SK-N-SH (cell line): ENCODE data around the gene EPHA3. TPM values are rescaled to one million over a fixed set of nuclear protein-coding genes. Genes with fewer than 3 reads are reported as not detected.
"Not testable (repeated sequence)": the region's sequence is repeated elsewhere in the genome, so short reads cannot be mapped to it uniquely, and the experiment has no call there.

ENCODE experiments used
- CTCF ChIA-PET: fragments of 300-600, 350-600 bp; formaldehyde crosslinking; extraction: SDS; loops from one replicate; lab custom pipeline; 2021; lab: Yijun Ruan, JAX
- POLR2A ChIA-PET: fragments of 350-600 bp; sonication (Branson Sonifier 250); formaldehyde crosslinking; extraction: SDS; loops from one replicate; lab custom pipeline; 2020; ENCODE audit warnings: antibody characterized with exemption, inconsistent platforms; lab: Yijun Ruan, JAX
- DNase-seq: peaks from one replicate; pipeline ENCODE4 v3.0.0; 2012
- H2AFZ ChIP-seq: fragments of 200-600 bp; sonication (generic); 2 replicates; pipeline ENCODE4 v1.8.1; 2016; ENCODE audit warnings: antibody characterized with exemption, mild to moderate bottlenecking, low read depth
- H3F3A ChIP-seq: fragments of 200-600 bp; sonication (generic); replicated peaks from 2 replicates; pipeline ENCODE3; 2016; ENCODE audit warnings: antibody characterized with exemption, mild to moderate bottlenecking; ENCODE audit not compliant: insufficient read depth
- H3K27ac ChIP-seq, 2 experiments: fragments of 200-500 bp in 1 of 2; fragments of 200-600 bp in 1 of 2; sonication (Bioruptor generic) in 1 of 2; sonication (generic), shearing (Covaris generic) in 1 of 2; 2 replicates each; pipeline versions ENCODE4 v1.5.1 to v1.6.1; 2014 to 2016; ENCODE audit warnings: low read depth in 2 of 2, inconsistent platforms in 1 of 2, low read length in 1 of 2, mild to moderate bottlenecking in 1 of 2, mixed read lengths in 1 of 2
- H3K27me3 ChIP-seq: fragments of 200-600 bp; sonication (generic), shearing (Covaris generic); 2 replicates; pipeline ENCODE4 v1.6.1; 2016; ENCODE audit warnings: mixed run types; ENCODE audit not compliant: insufficient read depth
- H3K36me3 ChIP-seq, 2 experiments: fragments of 200-500 bp in 1 of 2; fragments of 200-600 bp in 1 of 2; sonication (Bioruptor generic) in 1 of 2; sonication (generic) in 1 of 2; replicated peaks in 1 of 2; 2 replicates each; pipeline versions ENCODE3 to v1.5.1; 2014 to 2016; ENCODE audit warnings: low read length in 1 of 2, mild to moderate bottlenecking in 1 of 2; ENCODE audit not compliant: insufficient read depth in 2 of 2, control insufficient read depth in 1 of 2
- H3K4me1 ChIP-seq, 2 experiments: fragments of 200-500 bp in 1 of 2; fragments of 200-600 bp in 1 of 2; sonication (Bioruptor generic) in 1 of 2; sonication (generic), shearing (Covaris generic) in 1 of 2; 2 replicates each; pipeline versions ENCODE4 v1.5.1 to v1.6.1; 2014 to 2016; ENCODE audit warnings: low read depth in 1 of 2, low read length in 1 of 2, mixed run types in 1 of 2; ENCODE audit not compliant: insufficient read depth in 2 of 2, control insufficient read depth in 1 of 2
- H3K4me2 ChIP-seq: fragments of 200-600 bp; sonication (generic), shearing (Covaris generic); 2 replicates; pipeline ENCODE4 v1.6.1; 2017; ENCODE audit warnings: mixed run types
- H3K4me3 ChIP-seq, 2 experiments: fragments of 200-500 bp in 1 of 2; fragments of 200-600 bp in 1 of 2; sonication (Bioruptor generic) in 1 of 2; sonication (generic), shearing (Covaris generic) in 1 of 2; 2 replicates each; pipeline versions ENCODE4 v1.5.1 to v1.8.1; 2014 to 2016; ENCODE audit warnings: low read depth in 2 of 2, inconsistent platforms in 1 of 2, low read length in 1 of 2, mild to moderate bottlenecking in 1 of 2, mixed read lengths in 1 of 2, moderate library complexity in 1 of 2
- H3K79me2 ChIP-seq: fragments of 200-600 bp; sonication (generic); 2 replicates; pipeline ENCODE4 v1.8.1; 2017; ENCODE audit warnings: mild to moderate bottlenecking; ENCODE audit not compliant: insufficient read depth
- H3K9ac ChIP-seq: fragments of 200-600 bp; sonication (generic); 2 replicates; pipeline ENCODE4 v1.6.1; 2017; ENCODE audit warnings: mixed run types
- H3K9me2 ChIP-seq: fragments of 200-600 bp; sonication (generic); 2 replicates; pipeline ENCODE4 v1.6.1; 2017; ENCODE audit warnings: mixed run types
- H3K9me3 ChIP-seq: fragments of 200-600 bp; sonication (generic); 2 replicates; pipeline ENCODE4 v1.6.1; 2017; ENCODE audit warnings: mixed run types, mild to moderate bottlenecking, moderate library complexity
- H4K20me1 ChIP-seq: fragments of 200-600 bp; sonication (generic); 2 replicates; pipeline ENCODE4 v1.6.1; 2017; ENCODE audit warnings: mild to moderate bottlenecking, mixed run types; ENCODE audit not compliant: insufficient read depth
- GATA2 ChIP-seq: sonication (generic); formaldehyde crosslinking; IDR thresholded peaks from 2 replicates; pipeline ENCODE4 v1.5.0; 2020; ENCODE audit warnings: mild to moderate bottlenecking, missing genetic modification reagents
- JUND ChIP-seq: IDR thresholded peaks from 2 replicates; pipeline ENCODE4 v1.4.0; 2012
- NFIC ChIP-seq: IDR thresholded peaks from 2 replicates; pipeline ENCODE4 v1.4.0; 2012; ENCODE audit warnings: borderline replicate concordance
- RFX5 ChIP-seq: IDR thresholded peaks from 2 replicates; pipeline ENCODE4 v1.6.1; 2012; ENCODE audit warnings: mild to moderate bottlenecking, improper control_type of control experiment, low read length
- SMC3 ChIP-seq: IDR thresholded peaks from 2 replicates; pipeline ENCODE4 v1.6.1; 2012; ENCODE audit warnings: low read depth, low read length, improper control_type of control experiment
- TAF1 ChIP-seq: IDR thresholded peaks from 2 replicates; pipeline ENCODE4 v1.6.1; 2012; ENCODE audit warnings: low read depth, mild to moderate bottlenecking, low read length, moderate library complexity, borderline replicate concordance
- TCF12 ChIP-seq: IDR thresholded peaks from 2 replicates; pipeline ENCODE4 v1.4.0; 2012
- YY1 ChIP-seq: IDR thresholded peaks from 2 replicates; pipeline ENCODE4 v1.4.0; 2012; ENCODE audit warnings: low read depth, mild to moderate bottlenecking
- WGBS: methylation state at CpG from one replicate; pipeline ENCODE4 v1.1.6; 2017; ENCODE audit warnings: low lambda C conversion rate; 5-methylcytosine and 5-hydroxymethylcytosine counted together
- polyA plus RNA-seq, 3 experiments: library from polyadenylated mRNA; depleted of rRNA; stranded (reverse); fragments of >200 nt; gene quantifications; 2 replicates each; pipeline ENCODE4 v1.2.3, GENCODE V29; 2012
- TF ChIP-seq, protein P1 (sequence below): fragments of 150-350 bp; IDR thresholded peaks from 2 replicates; pipeline ENCODE4 v1.6.1; 2017; ENCODE audit warnings: antibody characterized with exemption, low read length, low read depth, borderline replicate concordance
- TF ChIP-seq, protein P2 (sequence below): fragments of 200-600 bp; sonication (generic); IDR thresholded peaks from 2 replicates; pipeline ENCODE4 v1.6.1; 2017; ENCODE audit warnings: antibody characterized with exemption, mild to moderate bottlenecking, moderate library complexity
- TF ChIP-seq, protein P3 (sequence below): IDR thresholded peaks from 2 replicates; pipeline ENCODE4 v1.4.0; 2012; ENCODE audit warnings: low read depth, borderline replicate concordance
- TF ChIP-seq, protein P4 (sequence below): fragments of 150-350 bp; IDR thresholded peaks from 2 replicates; pipeline ENCODE4 v1.6.1; 2016; ENCODE audit warnings: mild to moderate bottlenecking, low read depth, low read length

Gene EPHA3
- polyA plus RNA-seq, 1 of the 3 experiments (the other 2 are of a cell fraction) = not detected

DNA sequence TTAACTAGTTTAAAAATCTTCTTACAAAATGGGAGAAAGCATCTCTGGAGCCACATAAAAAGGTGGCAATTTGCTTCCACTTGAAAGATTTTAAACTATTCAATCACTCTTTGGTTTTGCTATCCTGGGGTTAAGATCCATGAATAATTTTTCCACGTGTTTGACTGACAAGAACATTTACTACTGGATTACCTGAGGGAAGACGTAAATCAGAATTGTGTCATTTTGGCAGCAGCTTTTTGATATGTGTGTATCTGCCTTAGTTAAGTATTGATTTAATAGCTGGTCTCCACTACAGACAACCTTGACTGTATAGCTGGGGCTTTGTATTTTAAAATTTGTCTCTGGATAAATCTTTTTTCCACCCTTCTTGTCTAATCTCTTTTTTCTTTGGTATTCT is 228.3 kb downstream of the EPHA3 start (continued):
- TF ChIP-seq, protein P1, sequence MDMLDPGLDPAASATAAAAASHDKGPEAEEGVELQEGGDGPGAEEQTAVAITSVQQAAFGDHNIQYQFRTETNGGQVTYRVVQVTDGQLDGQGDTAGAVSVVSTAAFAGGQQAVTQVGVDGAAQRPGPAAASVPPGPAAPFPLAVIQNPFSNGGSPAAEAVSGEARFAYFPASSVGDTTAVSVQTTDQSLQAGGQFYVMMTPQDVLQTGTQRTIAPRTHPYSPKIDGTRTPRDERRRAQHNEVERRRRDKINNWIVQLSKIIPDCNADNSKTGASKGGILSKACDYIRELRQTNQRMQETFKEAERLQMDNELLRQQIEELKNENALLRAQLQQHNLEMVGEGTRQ = no peak
- no peak for TF ChIP-seq YY1
- TF ChIP-seq, all 33 proteins: peak for 0

DNA sequence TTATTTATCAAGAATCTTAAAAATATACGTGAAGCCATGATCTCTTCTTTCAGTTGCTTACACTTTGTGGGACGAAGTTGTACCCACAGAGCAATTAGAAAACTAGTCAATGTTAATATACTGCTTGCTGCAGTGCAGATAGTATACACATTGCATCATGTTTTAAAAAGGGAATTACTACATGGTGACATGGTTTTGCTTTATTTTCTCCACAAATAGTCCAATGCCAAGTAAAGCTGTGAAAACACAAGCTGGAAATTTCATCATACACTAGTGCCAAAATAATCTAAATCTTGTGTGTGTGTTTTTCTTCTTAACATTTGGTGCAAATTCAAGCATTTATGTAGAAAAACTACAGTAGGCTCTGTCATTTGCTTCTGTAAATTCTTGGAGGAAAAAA is 233.0 kb downstream of the EPHA3 start:
- POLR2A ChIA-PET = no interaction called here

DNA sequence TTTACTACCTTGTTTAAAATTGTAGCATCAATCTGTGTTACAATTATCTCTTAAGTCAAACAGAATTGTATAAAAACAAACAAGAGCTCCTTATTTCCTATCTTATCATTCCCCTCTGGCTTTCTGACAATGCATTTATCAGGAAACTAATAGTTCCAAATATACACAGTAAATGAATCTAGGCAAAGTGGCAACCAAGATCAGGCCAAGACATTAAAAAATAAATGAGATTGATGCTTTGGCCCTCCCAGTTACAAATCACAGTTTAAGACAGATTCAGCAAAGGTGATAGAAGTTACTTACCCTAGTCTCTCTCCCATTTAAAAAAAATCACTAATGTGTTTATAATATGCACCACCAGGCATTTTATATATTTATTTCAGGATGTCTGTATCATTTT is 236.7 kb downstream of the EPHA3 start:
- no peak overlapping the region for H3K27ac ChIP-seq
- no peaks in the 10 kb centered on the region for H3K79me2 ChIP-seq
- DNase-seq = no peak
- H2AFZ ChIP-seq = no peak overlapping the region
- H3K9me3 ChIP-seq = no peaks in the 10 kb centered on the region
- H3K4me2 ChIP-seq = no peak overlapping the region
- no peak overlapping the region for H3K9ac ChIP-seq
- H3K4me3 ChIP-seq = no peak overlapping the region
- no peaks in the 10 kb centered on the region for H3F3A ChIP-seq
- H3K27me3 ChIP-seq = no peaks in the 10 kb centered on the region
- POLR2A ChIA-PET = no interaction called here
- no peaks in the 10 kb centered on the region for H3K9me2 ChIP-seq
- CTCF ChIA-PET = no interaction called here
- no peak for TF ChIP-seq RFX5
- no peak for TF ChIP-seq JUND
- TF ChIP-seq, protein P2, sequence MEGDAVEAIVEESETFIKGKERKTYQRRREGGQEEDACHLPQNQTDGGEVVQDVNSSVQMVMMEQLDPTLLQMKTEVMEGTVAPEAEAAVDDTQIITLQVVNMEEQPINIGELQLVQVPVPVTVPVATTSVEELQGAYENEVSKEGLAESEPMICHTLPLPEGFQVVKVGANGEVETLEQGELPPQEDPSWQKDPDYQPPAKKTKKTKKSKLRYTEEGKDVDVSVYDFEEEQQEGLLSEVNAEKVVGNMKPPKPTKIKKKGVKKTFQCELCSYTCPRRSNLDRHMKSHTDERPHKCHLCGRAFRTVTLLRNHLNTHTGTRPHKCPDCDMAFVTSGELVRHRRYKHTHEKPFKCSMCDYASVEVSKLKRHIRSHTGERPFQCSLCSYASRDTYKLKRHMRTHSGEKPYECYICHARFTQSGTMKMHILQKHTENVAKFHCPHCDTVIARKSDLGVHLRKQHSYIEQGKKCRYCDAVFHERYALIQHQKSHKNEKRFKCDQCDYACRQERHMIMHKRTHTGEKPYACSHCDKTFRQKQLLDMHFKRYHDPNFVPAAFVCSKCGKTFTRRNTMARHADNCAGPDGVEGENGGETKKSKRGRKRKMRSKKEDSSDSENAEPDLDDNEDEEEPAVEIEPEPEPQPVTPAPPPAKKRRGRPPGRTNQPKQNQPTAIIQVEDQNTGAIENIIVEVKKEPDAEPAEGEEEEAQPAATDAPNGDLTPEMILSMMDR = no peak
- TF ChIP-seq, protein P1 = no peak
- no peak for TF ChIP-seq TCF12
- TF ChIP-seq GATA2 (CRISPR knock-in tag) = no peak
- H4K20me1 ChIP-seq = no peaks in the 10 kb centered on the region
- H3K36me3 ChIP-seq = no peaks in the 10 kb centered on the region
- H3K4me1 ChIP-seq = no peaks in the 10 kb centered on the region

More for the DNA sequence above, 233.0 kb downstream of the EPHA3 start:
- 0% methylated on average over 2 of the region's 2 CpGs for whole genome bisulfite sequencing
- Histone ChIP-seq H3K9me2 (no peaks in the 10 kb centered on the region), H3K79me2 (no peaks in the 10 kb centered on the region), H3K4me3 (no peak overlapping the region), H3K9ac (no peak overlapping the region), H3K9me3 (no peaks in the 10 kb centered on the region), H3K27ac (no peak overlapping the region), H3F3A (no peaks in the 10 kb centered on the region), H3K4me1 (no peaks in the 10 kb centered on the region), H2AFZ (no peak overlapping the region), H3K27me3 (no peaks in the 10 kb centered on the region), H3K36me3 (no peaks in the 10 kb centered on the region), H3K4me2 (no peak overlapping the region), H4K20me1 (no peaks in the 10 kb centered on the region)
- no peak for DNase-seq
- no peak for TF ChIP-seq SMC3
- TF ChIP-seq, protein P3, sequence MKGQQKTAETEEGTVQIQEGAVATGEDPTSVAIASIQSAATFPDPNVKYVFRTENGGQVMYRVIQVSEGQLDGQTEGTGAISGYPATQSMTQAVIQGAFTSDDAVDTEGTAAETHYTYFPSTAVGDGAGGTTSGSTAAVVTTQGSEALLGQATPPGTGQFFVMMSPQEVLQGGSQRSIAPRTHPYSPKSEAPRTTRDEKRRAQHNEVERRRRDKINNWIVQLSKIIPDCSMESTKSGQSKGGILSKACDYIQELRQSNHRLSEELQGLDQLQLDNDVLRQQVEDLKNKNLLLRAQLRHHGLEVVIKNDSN = no peak
- no peak for TF ChIP-seq NFIC
- no peak for TF ChIP-seq YY1
- TF ChIP-seq, protein P4, sequence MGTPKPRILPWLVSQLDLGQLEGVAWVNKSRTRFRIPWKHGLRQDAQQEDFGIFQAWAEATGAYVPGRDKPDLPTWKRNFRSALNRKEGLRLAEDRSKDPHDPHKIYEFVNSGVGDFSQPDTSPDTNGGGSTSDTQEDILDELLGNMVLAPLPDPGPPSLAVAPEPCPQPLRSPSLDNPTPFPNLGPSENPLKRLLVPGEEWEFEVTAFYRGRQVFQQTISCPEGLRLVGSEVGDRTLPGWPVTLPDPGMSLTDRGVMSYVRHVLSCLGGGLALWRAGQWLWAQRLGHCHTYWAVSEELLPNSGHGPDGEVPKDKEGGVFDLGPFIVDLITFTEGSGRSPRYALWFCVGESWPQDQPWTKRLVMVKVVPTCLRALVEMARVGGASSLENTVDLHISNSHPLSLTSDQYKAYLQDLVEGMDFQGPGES = no peak
- no peak for TF ChIP-seq TAF1
- TF ChIP-seq RFX5 = no peak
- TF ChIP-seq, protein P1 = no peak
- CTCF ChIA-PET = no interaction called here

DNA sequence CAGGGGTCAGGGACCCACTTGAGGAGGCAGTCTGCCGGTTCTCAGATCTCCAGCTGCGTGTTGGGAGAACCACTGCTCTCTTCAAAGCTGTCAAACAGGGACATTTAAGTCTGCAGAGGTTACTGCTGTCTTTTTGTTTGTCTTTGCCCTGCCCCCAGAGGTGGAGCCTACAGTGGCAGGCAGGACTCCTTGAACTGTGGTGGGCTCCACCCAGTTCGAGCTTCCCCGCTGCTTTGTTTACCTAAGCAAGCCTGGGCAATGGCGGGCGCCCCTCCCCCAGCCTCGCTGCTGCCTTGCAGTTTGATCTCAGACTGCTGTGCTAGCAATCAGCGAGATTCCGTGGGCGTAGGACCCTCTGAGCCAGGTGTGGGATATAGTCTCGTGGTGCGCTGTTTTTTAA is 243.5 kb downstream of the EPHA3 start:
- CTCF ChIA-PET, DNase-seq, POLR2A ChIA-PET, H3K4me2 ChIP-seq, H3K9me2 ChIP-seq, H3K9me3 ChIP-seq, H3K9ac ChIP-seq, H3K4me1 ChIP-seq, H2AFZ ChIP-seq, H3K27me3 ChIP-seq, H3K36me3 ChIP-seq, H3K79me2 ChIP-seq, H3K27ac ChIP-seq, H4K20me1 ChIP-seq, H3K4me3 ChIP-seq, H3F3A ChIP-seq: not testable (repeated sequence)
- 2% methylated on average over 9 of the region's 12 CpGs for WGBS
